Mucosa of gallbladder (tissue), 1 donor: ENCODE measurements around the gene QRICH2. TPM values are rescaled to one million over a fixed set of nuclear protein-coding genes. Genes with fewer than 3 reads are reported as not detected.

Experiments
- total RNA-seq: library from RNA; stranded (reverse); gene quantifications from one replicate; pipeline ENCODE4 v1.2.1, GENCODE V29; 2021
- donor health status: DM: no; HTN: no; CAD: no.

The QRICH2 gene
- total RNA-seq, 1 donor from 2014 or later: 3.8 TPM

Other genes with a start within 250 kb of the QRICH2 start
- 69.8 TPM for gene SRP68, start 235.8 kb downstream of the QRICH2 start, total RNA-seq
- 0.20 TPM for gene GALR2, start 233.5 kb downstream of the QRICH2 start, total RNA-seq
- not detected for gene ZACN, start 229.1 kb downstream of the QRICH2 start, total RNA-seq
- 163 TPM for gene EXOC7, start 204.5 kb downstream of the QRICH2 start, total RNA-seq
- gene FOXJ1, start 167.0 kb downstream of the QRICH2 start, total RNA-seq: not detected
- 3.3 TPM for gene RNF157, start 67.8 kb downstream of the QRICH2 start, total RNA-seq
- 109 TPM for gene UBALD2, start 42.9 kb downstream of the QRICH2 start, total RNA-seq
- gene PRPSAP1, start 45.6 kb upstream of the QRICH2 start, total RNA-seq: 52.2 TPM
- gene SPHK1, start 76.3 kb upstream of the QRICH2 start, total RNA-seq: 4.0 TPM
- 26.0 TPM for gene UBE2O, start 144.9 kb upstream of the QRICH2 start, total RNA-seq
- not detected for gene AANAT, start 159.3 kb upstream of the QRICH2 start, total RNA-seq
- gene RHBDF2, start 193.1 kb upstream of the QRICH2 start, total RNA-seq: 48.8 TPM
- gene CYGB, start 229.4 kb upstream of the QRICH2 start, total RNA-seq: 14.7 TPM
- 4.3 TPM for gene PRCD, start 231.8 kb upstream of the QRICH2 start, total RNA-seq